A673 (cell line): ENCODE results near the gene ADGRD1. TPM values are rescaled to one million over a fixed set of nuclear protein-coding genes. Genes with fewer than 3 reads are reported as not detected.

ENCODE experiments used
- BruUV-seq: library from RNA; stranded (reverse); fragments of 400-500 nt; replicated peaks from 2 replicates; lab custom pipeline; 2021; lab: Mats Ljungman, UMichigan
- CTCF ChIA-PET: fragments of 300-600 bp; sonication (Branson Sonifier 250); formaldehyde crosslinking; loops from one replicate; lab custom pipeline; 2022; ENCODE audit warnings: antibody characterized with exemption; lab: Charles Lee
- POLR2A ChIA-PET: fragments of 300-600 bp; sonication (Branson Sonifier 250); formaldehyde crosslinking; loops from one replicate; lab custom pipeline; 2022; ENCODE audit warnings: antibody characterized with exemption; ENCODE audit not compliant: low non-redundant PET; lab: Charles Lee
- DNase-seq: peaks from one replicate; pipeline ENCODE4 v3.0.0-alpha.2; 2015; ENCODE audit warnings: low spot score
- H3K27ac ChIP-seq: fragments of 200-600 bp; sonication (generic); 2 replicates; pipeline ENCODE4 v1.5.1; 2016; ENCODE audit warnings: mixed run types, low read depth, mild to moderate bottlenecking, mixed read lengths, antibody characterized with exemption, low read length; ENCODE audit not compliant: poor library complexity, severe bottlenecking
- H3K27me3 ChIP-seq: fragments of 200-600 bp; sonication (generic); replicated peaks from 2 replicates; pipeline ENCODE4 v1.6.1; 2017; ENCODE audit warnings: mixed run types, low read depth, mild to moderate bottlenecking, mixed read lengths, antibody characterized with exemption, low read length; ENCODE audit not compliant: insufficient read depth, poor library complexity
- H3K36me3 ChIP-seq: fragments of 200-600 bp; sonication (generic); 2 replicates; pipeline ENCODE4 v1.6.1; 2016; ENCODE audit warnings: mixed run types, mild to moderate bottlenecking, mixed read lengths, antibody characterized with exemption, low read length; ENCODE audit not compliant: insufficient read depth, poor library complexity, severe bottlenecking
- H3K4me1 ChIP-seq: fragments of 200-600 bp; sonication (generic); 2 replicates; pipeline ENCODE4 v1.6.1; 2017; ENCODE audit warnings: mixed run types, mild to moderate bottlenecking, mixed read lengths, antibody characterized with exemption, low read length; ENCODE audit not compliant: insufficient read depth, poor library complexity, severe bottlenecking
- H3K4me3 ChIP-seq: fragments of 200-600 bp; sonication (generic); 2 replicates; pipeline ENCODE4 v1.5.1; 2016; ENCODE audit warnings: low read depth, mixed run types, mild to moderate bottlenecking, mixed read lengths, low read length; ENCODE audit not compliant: poor library complexity, severe bottlenecking
- H3K9me3 ChIP-seq: fragments of 200-600 bp; sonication (generic); 2 replicates; pipeline ENCODE4 v1.6.1; 2016; ENCODE audit warnings: mixed run types, low read depth, mild to moderate bottlenecking, mixed read lengths, antibody characterized with exemption, low read length; ENCODE audit not compliant: poor library complexity, severe bottlenecking
- CTCF ChIP-seq: fragments of 300-800, 200-600 bp; sonication (generic); conservative IDR thresholded peaks from 2 replicates; pipeline ENCODE4 v1.5.1; 2017; ENCODE audit warnings: low read depth, mild to moderate bottlenecking, antibody characterized with exemption, low read length, moderate library complexity, mixed read lengths
- EZH2 ChIP-seq: fragments of 200-600 bp; sonication (generic); IDR thresholded peaks from 2 replicates; pipeline ENCODE4 v1.6.1; 2017; ENCODE audit warnings: borderline replicate concordance, low read depth, mild to moderate bottlenecking, mixed read lengths, antibody characterized with exemption, low read length; ENCODE audit not compliant: poor library complexity, severe bottlenecking
- intact Hi-C: fragments of 100-400 bp; cut with micrococcal nuclease; formaldehyde crosslinking; loops from one replicate; pipeline ENCODE4 v1.10.0; 2022; ENCODE audit not compliant: unreplicated experiment
- total RNA-seq: library from RNA; stranded (reverse); gene quantifications from 2 replicates; pipeline ENCODE4 v1.2.3, GENCODE V29; 2021

Gene ADGRD1
- total RNA-seq, 1 experiment from 2014 or later, result not detected

GRCh38 chr12:131101703-131102492 is 148.2 kb downstream of the ADGRD1 start:
- ChIA-PET CTCF (no interaction called here), POLR2A (no interaction called here)
- TF ChIP-seq EZH2 (no peak), CTCF (no peak)
- DNase-seq, result no peak
- Histone ChIP-seq H3K36me3 (no peaks in the 10 kb centered on the region), H3K4me1 (no peaks in the 10 kb centered on the region), H3K27ac (no peak overlapping the region), H3K4me3 (no peak overlapping the region), H3K9me3 (no peaks in the 10 kb centered on the region), H3K27me3 (no peaks in the 10 kb centered on the region)
- intact Hi-C loops, result loop anchor here (10.0 kb wide), 2 partner anchors 473 to 733 kb away; no protein-coding TSS in a partner anchor
- no TSS peak for BruUV-seq

GRCh38 chr12:131102493-131102931 is 148.8 kb downstream of the ADGRD1 start:
- H3K27me3 ChIP-seq, result no peaks in the 10 kb centered on the region
- intact Hi-C loops, result loop anchor here (10.0 kb wide), 2 partner anchors 472 to 732 kb away; no protein-coding TSS in a partner anchor
- H3K4me1 ChIP-seq, result no peaks in the 10 kb centered on the region
- H3K4me3 ChIP-seq, result no peak overlapping the region
- POLR2A ChIA-PET, result no interaction called here
- TF ChIP-seq EZH2 (no peak), CTCF (no peak)
- DNase-seq, result no peak
- H3K27ac ChIP-seq, result no peak overlapping the region
- CTCF ChIA-PET, result no interaction called here
- no TSS peak for BruUV-seq
- no peaks in the 10 kb centered on the region for H3K36me3 ChIP-seq
- H3K9me3 ChIP-seq, result no peaks in the 10 kb centered on the region

- H3K9me3 ChIP-seq, result no peaks in the 10 kb centered on the region
- BruUV-seq, result no TSS peak
- TF ChIP-seq EZH2 (no peak), CTCF (no peak)
- ChIA-PET POLR2A (no interaction called here), CTCF (no interaction called here)
- no peaks in the 10 kb centered on the region for H3K27me3 ChIP-seq
- no peak overlapping the region for H3K27ac ChIP-seq
- no peaks in the 10 kb centered on the region for H3K36me3 ChIP-seq
- H3K4me1 ChIP-seq, result no peaks in the 10 kb centered on the region
- H3K4me3 ChIP-seq, result no peak overlapping the region
- intact Hi-C loops, result loop anchor here (10.0 kb wide), 2 partner anchors 472 to 732 kb away; no protein-coding TSS in a partner anchor
- DNase-seq, result no peak
These were observed 149.4 kb downstream of the ADGRD1 start for GRCh38 chr12:131102991-131103668.
